Cardiac muscle cell (in vitro differentiated cells and primary cell): Measurements from ENCODE around the gene KCNH1. TPM values are rescaled to one million over a fixed set of nuclear protein-coding genes. Genes with fewer than 3 reads are reported as not detected.

Experiments
- DNase-seq, 2 donors: peaks; one replicate each; pipeline versions ENCODE4 v3.0.0 to v3.0.0-alpha.2; 2010 to 2017; ENCODE audit warnings: low read depth in 1 of 2, low spot score in 1 of 2
- H3K27ac ChIP-seq: fragments of 200-600 bp; sonication (generic); 2 replicates; pipeline ENCODE4 v1.5.1; 2016
- H3K27me3 ChIP-seq: fragments of 200-600 bp; sonication (generic); 2 replicates; pipeline ENCODE4 v1.6.0; 2016; ENCODE audit warnings: control low read depth
- H3K36me3 ChIP-seq: fragments of 200-600 bp; sonication (generic); 2 replicates; pipeline ENCODE4 v1.5.1; 2016; ENCODE audit warnings: control low read depth
- H3K4me1 ChIP-seq: fragments of 200-600 bp; sonication (generic); 2 replicates; pipeline ENCODE4 v1.8.1; 2017; ENCODE audit warnings: low read depth, mild to moderate bottlenecking, mixed run types
- H3K4me3 ChIP-seq: fragments of 200-600 bp; sonication (generic); 2 replicates; pipeline ENCODE4 v1.5.1; 2016; ENCODE audit warnings: mild to moderate bottlenecking
- H3K9me3 ChIP-seq: fragments of 200-600 bp; sonication (generic); 2 replicates; pipeline ENCODE4 v1.5.1; 2017; ENCODE audit warnings: low read depth, mild to moderate bottlenecking, control low read depth
- polyA plus RNA-seq: library from polyadenylated mRNA; unstranded; fragments of >200 nt; fragmentation: Nextera tagmentation; extraction: Ambion mirVana; gene quantifications from 2 replicates; pipeline ENCODE4 v1.2.1, GENCODE V29; 2016
- total RNA-seq: library from RNA; depleted of rRNA; stranded (reverse); fragments of >200 nt; gene quantifications from 2 replicates; pipeline ENCODE4 v1.2.3, GENCODE V29; 2016
- TF ChIP-seq, protein P1 (sequence below): IDR thresholded peaks from 2 replicates; pipeline ENCODE4 v1.5.1; 2012; ENCODE audit warnings: low read depth, mild to moderate bottlenecking, low read length

KCNH1 gene
- total and polyA plus RNA-seq, 2 experiments from 2014 or later = 0.54 TPM; not detected in 1

DNA sequence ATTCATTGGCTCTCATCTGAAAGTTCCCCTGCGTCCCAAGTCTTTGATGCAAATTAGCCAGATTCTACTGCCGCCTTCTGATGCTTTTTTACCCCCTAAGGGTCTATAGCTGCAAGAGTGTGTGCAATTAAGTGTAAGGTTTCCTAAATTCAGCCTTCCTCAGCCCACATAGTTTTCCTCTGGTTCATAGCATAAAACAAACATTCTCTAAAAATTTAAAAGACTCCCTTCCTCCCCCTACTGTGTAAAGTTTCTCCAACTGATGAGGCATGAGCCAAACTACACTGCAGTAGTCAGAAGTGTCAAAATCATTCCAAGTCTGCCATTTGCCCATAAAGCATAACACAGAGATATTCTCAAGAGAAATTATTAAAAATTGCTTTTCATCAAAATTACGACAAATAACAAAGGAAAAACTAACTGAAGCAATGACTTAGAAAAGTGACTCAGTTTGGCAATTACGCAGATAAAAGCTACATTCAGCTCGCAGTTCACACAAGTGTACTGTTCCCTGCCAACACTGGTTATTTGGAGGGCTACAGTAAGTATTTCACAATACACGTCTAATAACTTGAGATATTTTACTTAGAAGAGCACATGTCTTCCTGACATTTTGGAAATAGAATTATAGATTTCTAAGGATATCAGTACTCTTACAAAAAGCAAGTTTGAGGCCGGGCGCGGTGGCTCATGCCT is 15.4 kb downstream of the KCNH1 start:
- Histone ChIP-seq H3K9me3 (no peaks in the 10 kb centered on the region), H3K4me1 (no peaks in the 10 kb centered on the region), H3K36me3 (no peaks in the 10 kb centered on the region), H3K27ac (no peak overlapping the region), H3K27me3 (no peaks in the 10 kb centered on the region), H3K4me3 (no peak overlapping the region)
- TF ChIP-seq, protein P1, sequence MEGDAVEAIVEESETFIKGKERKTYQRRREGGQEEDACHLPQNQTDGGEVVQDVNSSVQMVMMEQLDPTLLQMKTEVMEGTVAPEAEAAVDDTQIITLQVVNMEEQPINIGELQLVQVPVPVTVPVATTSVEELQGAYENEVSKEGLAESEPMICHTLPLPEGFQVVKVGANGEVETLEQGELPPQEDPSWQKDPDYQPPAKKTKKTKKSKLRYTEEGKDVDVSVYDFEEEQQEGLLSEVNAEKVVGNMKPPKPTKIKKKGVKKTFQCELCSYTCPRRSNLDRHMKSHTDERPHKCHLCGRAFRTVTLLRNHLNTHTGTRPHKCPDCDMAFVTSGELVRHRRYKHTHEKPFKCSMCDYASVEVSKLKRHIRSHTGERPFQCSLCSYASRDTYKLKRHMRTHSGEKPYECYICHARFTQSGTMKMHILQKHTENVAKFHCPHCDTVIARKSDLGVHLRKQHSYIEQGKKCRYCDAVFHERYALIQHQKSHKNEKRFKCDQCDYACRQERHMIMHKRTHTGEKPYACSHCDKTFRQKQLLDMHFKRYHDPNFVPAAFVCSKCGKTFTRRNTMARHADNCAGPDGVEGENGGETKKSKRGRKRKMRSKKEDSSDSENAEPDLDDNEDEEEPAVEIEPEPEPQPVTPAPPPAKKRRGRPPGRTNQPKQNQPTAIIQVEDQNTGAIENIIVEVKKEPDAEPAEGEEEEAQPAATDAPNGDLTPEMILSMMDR = no peak
- no peak for DNase-seq

DNA sequence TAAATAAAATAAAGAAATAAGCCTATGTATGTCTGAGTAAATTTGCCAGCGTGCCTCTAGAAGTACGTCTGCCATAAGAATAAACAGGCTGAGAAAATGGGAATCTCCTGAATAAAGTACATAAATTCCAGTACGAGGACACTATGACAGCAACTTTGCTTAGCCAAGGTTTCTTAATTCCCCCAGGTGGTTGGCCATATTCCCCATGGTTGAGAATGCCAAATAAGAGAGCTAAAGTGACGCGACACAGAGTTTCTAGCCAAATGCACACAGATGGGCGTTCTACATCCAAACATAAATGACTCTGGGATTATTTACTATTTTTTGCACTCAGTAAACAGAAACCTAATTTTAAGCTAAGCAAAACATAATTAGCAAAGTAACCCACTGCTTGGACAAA is 19.5 kb downstream of the KCNH1 start:
- TF ChIP-seq, protein P1 = no peak
- no peaks in the 10 kb centered on the region for H3K4me1 ChIP-seq
- no peak for DNase-seq
- no peak overlapping the region for H3K4me3 ChIP-seq
- no peaks in the 10 kb centered on the region for H3K9me3 ChIP-seq
- H3K27ac ChIP-seq = no peak overlapping the region
- H3K36me3 ChIP-seq = no peaks in the 10 kb centered on the region
- no peaks in the 10 kb centered on the region for H3K27me3 ChIP-seq

GRCh38 chr1:211113566-211113965 is 20.4 kb downstream of the KCNH1 start:
- no peaks in the 10 kb centered on the region for H3K9me3 ChIP-seq
- no peaks in the 10 kb centered on the region for H3K4me1 ChIP-seq
- TF ChIP-seq, protein P1 = no peak
- H3K27ac ChIP-seq = no peak overlapping the region
- H3K36me3 ChIP-seq = no peaks in the 10 kb centered on the region
- H3K27me3 ChIP-seq = no peaks in the 10 kb centered on the region
- H3K4me3 ChIP-seq = no peak overlapping the region
- DNase-seq = no peak

GRCh38 chr1:211111351-211111750 is 22.6 kb downstream of the KCNH1 start:
- no peak overlapping the region for H3K27ac ChIP-seq
- no peak for DNase-seq
- no peaks in the 10 kb centered on the region for H3K36me3 ChIP-seq
- H3K27me3 ChIP-seq = no peaks in the 10 kb centered on the region
- no peak overlapping the region for H3K4me3 ChIP-seq
- TF ChIP-seq, protein P1 = no peak
- no peaks in the 10 kb centered on the region for H3K9me3 ChIP-seq
- no peaks in the 10 kb centered on the region for H3K4me1 ChIP-seq

- Histone ChIP-seq H3K9me3 (no peaks in the 10 kb centered on the region), H3K27ac (no peak overlapping the region), H3K4me3 (no peak overlapping the region), H3K36me3 (no peaks in the 10 kb centered on the region), H3K27me3 (no peaks in the 10 kb centered on the region), H3K4me1 (no peaks in the 10 kb centered on the region)
- DNase-seq = no peak
- TF ChIP-seq, protein P1 = no peak
Observed at GRCh38 chr1:211101481-211101880, 32.5 kb downstream of the KCNH1 start.
